ENCODE measurements around the gene RARB. TPM values are rescaled to one million over a fixed set of nuclear protein-coding genes. Genes with fewer than 3 reads are reported as not detected.

RARB gene
- total RNA-seq, 1 experiment from 2014 or later, result 0.24 TPM

DNA sequence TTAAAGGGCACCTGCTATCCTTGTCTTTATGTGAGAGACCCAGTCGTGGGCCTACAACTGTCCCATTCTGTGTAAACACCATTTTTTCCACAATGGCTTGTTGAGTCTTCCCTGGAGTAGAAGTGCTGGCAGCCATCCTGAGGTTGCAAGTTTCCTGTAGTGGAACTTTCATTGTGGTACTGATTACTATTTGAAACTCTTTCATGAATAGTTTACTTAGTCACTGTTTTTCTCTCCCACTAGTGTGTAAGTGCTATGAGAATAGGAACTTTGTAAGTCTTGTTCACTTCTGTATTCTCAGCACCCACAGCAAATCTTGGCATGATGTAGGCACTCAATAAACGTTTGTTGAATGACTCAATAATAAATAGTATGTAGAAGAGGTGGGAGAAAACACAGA lies 48.6 kb downstream of the RARB start:
- Histone ChIP-seq H3K27ac (ENCODE audit: low read depth, low read length, poor library complexity, severe bottlenecking) (no peak overlapping the region), H3K4me1 (ENCODE audit: insufficient read depth, low read length, poor library complexity, severe bottlenecking) (peaks cover 19% of the 10 kb centered on the region), H3K4me3 (ENCODE audit: low read depth, low read length, poor library complexity, severe bottlenecking) (no peak overlapping the region), H3K9me3 (ENCODE audit: low read depth, low read length, poor library complexity, severe bottlenecking) (no peaks in the 10 kb centered on the region), H3K36me3 (ENCODE audit: insufficient read depth, low read length, poor library complexity, severe bottlenecking) (no peaks in the 10 kb centered on the region), H3K27me3 (replicated peaks; ENCODE audit: insufficient read depth, low read depth, low read length, poor library complexity) (no peaks in the 10 kb centered on the region)
- DNase-seq (ENCODE audit: low spot score), result no peak
- no TSS peak for BruUV-seq (replicated peaks)
- CTCF ChIA-PET, result no interaction called here
- intact Hi-C loops (cut with micrococcal nuclease; ENCODE audit: unreplicated experiment), result no loop called here
- POLR2A ChIA-PET (ENCODE audit: low non-redundant PET), result no interaction called here
- TF ChIP-seq, protein P1, sequence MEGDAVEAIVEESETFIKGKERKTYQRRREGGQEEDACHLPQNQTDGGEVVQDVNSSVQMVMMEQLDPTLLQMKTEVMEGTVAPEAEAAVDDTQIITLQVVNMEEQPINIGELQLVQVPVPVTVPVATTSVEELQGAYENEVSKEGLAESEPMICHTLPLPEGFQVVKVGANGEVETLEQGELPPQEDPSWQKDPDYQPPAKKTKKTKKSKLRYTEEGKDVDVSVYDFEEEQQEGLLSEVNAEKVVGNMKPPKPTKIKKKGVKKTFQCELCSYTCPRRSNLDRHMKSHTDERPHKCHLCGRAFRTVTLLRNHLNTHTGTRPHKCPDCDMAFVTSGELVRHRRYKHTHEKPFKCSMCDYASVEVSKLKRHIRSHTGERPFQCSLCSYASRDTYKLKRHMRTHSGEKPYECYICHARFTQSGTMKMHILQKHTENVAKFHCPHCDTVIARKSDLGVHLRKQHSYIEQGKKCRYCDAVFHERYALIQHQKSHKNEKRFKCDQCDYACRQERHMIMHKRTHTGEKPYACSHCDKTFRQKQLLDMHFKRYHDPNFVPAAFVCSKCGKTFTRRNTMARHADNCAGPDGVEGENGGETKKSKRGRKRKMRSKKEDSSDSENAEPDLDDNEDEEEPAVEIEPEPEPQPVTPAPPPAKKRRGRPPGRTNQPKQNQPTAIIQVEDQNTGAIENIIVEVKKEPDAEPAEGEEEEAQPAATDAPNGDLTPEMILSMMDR (conservative IDR thresholded peaks at IDR 0.05; ENCODE audit: low read depth, low read length), result no peak
- no peak for TF ChIP-seq EZH2 (IDR thresholded peaks at IDR 0.05; ENCODE audit: borderline replicate concordance, low read depth, low read length, poor library complexity, severe bottlenecking)

DNA sequence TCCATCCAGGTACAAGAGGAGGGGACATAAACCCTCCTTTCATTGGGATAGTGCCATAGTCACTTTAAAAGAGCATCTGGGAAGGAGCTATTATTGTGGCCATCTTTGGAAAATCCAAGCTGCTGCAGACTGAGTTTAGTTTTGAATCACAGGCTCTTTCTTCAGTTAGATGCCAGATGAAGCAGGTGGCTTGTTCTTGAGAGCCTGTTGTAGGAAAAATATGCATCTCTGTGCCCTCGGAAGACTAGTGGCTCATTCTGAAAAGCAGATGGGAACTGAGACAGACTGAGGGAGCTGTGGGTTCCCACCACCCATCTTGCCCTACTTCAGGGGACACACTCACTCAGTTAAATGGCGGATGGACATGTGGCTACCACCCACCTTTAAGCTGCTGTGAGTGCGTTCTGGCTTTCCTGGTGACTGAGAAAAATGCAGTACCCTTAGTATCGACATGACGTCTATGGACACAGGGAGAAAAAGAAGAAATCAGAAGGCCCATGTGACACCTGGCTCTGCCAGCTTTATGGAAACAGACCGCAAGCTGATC lies 50.2 kb downstream of the RARB start:
- ChIA-PET POLR2A (ENCODE audit: low non-redundant PET) (no interaction called here), CTCF (no interaction called here)
- intact Hi-C loops (cut with micrococcal nuclease; ENCODE audit: unreplicated experiment), result no loop called here
- H3K4me3 ChIP-seq (ENCODE audit: low read depth, low read length, poor library complexity, severe bottlenecking), result no peak overlapping the region
- BruUV-seq (replicated peaks), result no TSS peak
- H3K27me3 ChIP-seq (replicated peaks; ENCODE audit: insufficient read depth, low read depth, low read length, poor library complexity), result no peaks in the 10 kb centered on the region
- no peak overlapping the region for H3K27ac ChIP-seq (ENCODE audit: low read depth, low read length, poor library complexity, severe bottlenecking)
- no peak for TF ChIP-seq EZH2 (IDR thresholded peaks at IDR 0.05; ENCODE audit: borderline replicate concordance, low read depth, low read length, poor library complexity, severe bottlenecking)
- TF ChIP-seq, protein P1 (conservative IDR thresholded peaks at IDR 0.05; ENCODE audit: low read depth, low read length), result no peak
- DNase-seq (ENCODE audit: low spot score), result no peak
- H3K4me1 ChIP-seq (ENCODE audit: insufficient read depth, low read length, poor library complexity, severe bottlenecking), result peaks cover 4% of the 10 kb centered on the region
- H3K36me3 ChIP-seq (ENCODE audit: insufficient read depth, low read length, poor library complexity, severe bottlenecking), result no peaks in the 10 kb centered on the region
- H3K9me3 ChIP-seq (ENCODE audit: low read depth, low read length, poor library complexity, severe bottlenecking), result no peaks in the 10 kb centered on the region

DNA sequence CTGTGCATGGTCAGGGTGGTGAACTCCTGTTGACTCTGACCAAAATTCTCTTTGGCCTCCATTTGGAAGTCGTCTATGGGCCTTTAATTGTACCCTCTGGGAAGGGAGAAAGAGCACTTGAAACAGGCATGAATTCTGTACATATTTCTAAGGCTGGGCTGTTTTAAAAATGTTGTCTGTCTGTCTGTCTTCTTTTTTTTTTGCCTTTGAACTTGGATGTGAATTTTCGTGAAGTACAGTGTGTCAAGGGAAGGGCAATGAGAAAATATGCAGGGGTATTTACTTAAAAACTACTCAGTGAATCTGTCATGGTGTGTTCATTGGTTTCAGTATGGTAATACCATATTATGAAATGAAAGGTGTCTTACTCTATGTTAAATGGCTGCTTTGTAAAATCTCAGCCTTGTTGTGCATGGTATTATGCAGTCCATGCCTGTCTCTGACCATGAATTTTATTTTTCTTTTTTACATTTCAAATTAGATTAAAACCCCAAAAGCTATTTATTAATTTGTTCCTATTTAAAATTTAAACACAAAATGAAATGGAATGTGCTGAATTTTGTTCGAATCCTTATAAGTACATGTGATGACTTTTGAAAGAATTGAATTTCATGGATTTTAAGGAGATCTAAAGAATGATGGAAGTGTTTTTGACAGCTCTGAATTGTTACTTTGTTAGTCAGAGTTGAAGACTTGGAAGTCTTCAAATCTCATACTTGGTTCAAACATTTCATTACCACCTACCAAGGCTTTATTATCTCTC lies 51.1 kb downstream of the RARB start:
- ChIA-PET CTCF (no interaction called here), POLR2A (ENCODE audit: low non-redundant PET) (no interaction called here)
- no peaks in the 10 kb centered on the region for H3K27me3 ChIP-seq (replicated peaks; ENCODE audit: insufficient read depth, low read depth, low read length, poor library complexity)
- no peaks in the 10 kb centered on the region for H3K9me3 ChIP-seq (ENCODE audit: low read depth, low read length, poor library complexity, severe bottlenecking)
- TF ChIP-seq EZH2 (IDR thresholded peaks at IDR 0.05; ENCODE audit: borderline replicate concordance, low read depth, low read length, poor library complexity, severe bottlenecking), result no peak
- TF ChIP-seq, protein P1 (conservative IDR thresholded peaks at IDR 0.05; ENCODE audit: low read depth, low read length), result no peak
- no peak overlapping the region for H3K4me3 ChIP-seq (ENCODE audit: low read depth, low read length, poor library complexity, severe bottlenecking)
- H3K4me1 ChIP-seq (ENCODE audit: insufficient read depth, low read length, poor library complexity, severe bottlenecking), result peaks cover 4% of the 10 kb centered on the region
- intact Hi-C loops (cut with micrococcal nuclease; ENCODE audit: unreplicated experiment), result no loop called here
- H3K36me3 ChIP-seq (ENCODE audit: insufficient read depth, low read length, poor library complexity, severe bottlenecking), result no peaks in the 10 kb centered on the region
- DNase-seq (ENCODE audit: low spot score), result no peak
- no peak overlapping the region for H3K27ac ChIP-seq (ENCODE audit: low read depth, low read length, poor library complexity, severe bottlenecking)
- no TSS peak for BruUV-seq (replicated peaks)
